Measurements from ENCODE around the gene LAX1.
A peak's percentile ranks its signal among the peaks of the same experiment; 100 is the strongest.

LAX1 gene

GRCh38 chr1:203807196-203807595, 42.2 kb downstream of the LAX1 start:
- peak in 1 of 2 experiments; percentile 16 for DNase-seq (ENCODE audit: low read depth in 2 of 2)

GRCh38 chr1:203813581-203814341, 48.8 kb downstream of the LAX1 start:
- DNase-seq (ENCODE audit: low read depth in 2 of 2): no peak

DNA sequence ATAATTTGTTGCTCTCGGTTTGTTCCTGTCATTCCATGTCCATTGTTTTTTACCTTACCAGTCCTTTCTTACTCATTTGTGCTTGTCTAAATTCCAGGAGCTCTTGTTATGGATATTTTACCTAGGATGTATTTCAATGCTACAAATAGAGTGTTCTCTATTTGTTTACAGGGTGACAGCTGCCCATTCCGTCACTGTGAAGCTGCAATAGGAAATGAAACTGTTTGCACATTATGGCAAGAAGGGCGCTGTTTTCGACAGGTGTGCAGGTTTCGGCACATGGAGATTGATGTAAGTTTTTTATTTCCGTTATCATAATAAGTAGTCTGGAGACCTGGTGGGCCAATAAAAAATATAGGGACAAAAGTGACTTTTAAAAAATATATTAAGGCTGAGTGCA, 53.4 kb downstream of the LAX1 start:
- no peak for DNase-seq (ENCODE audit: low read depth in 2 of 2)

DNA sequence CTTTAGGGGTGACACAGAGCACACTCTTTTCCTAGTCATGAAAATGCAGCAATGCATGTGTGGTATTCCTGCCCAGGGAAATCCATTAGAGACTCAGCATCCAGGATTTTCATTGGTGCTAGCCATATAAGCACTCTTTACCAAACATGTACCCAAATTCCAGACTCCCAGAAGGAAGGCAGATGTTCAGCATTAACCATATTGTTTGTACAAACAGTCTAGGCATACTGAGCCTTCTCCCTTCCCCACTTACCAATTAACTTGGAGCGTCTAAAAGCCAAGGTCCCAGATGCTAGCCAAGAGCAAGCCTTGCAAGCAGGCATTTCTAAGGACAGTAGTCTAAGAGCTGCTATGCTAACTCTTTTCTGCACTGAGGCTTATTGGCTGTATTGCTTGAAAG, 58.3 kb downstream of the LAX1 start:
- peak in 1 of 2 experiments; percentile 8 for DNase-seq (ENCODE audit: low read depth in 2 of 2)
